ENCODE data around the gene GLG1.
"Not testable (repeated sequence)": the region's sequence is repeated elsewhere in the genome, so short reads cannot be mapped to it uniquely, and the experiment has no call there.

GLG1 gene

GRCh38 chr16:74420612-74421481 is 186.1 kb downstream of the GLG1 start, which contains the start of gene CLEC18B:
TSS of gene CLEC18B (minus strand) at chr16:74421478. CDS start at chr16:74421270, 208 bp downstream.
- WGBS, 2 experiments (ENCODE audit: insufficient coverage in 2 of 2) = 100% methylated on average over 2 of the region's 27 CpGs; no CpG with 5 or more reads in 1 of the 2 experiments
- not testable (repeated sequence) for H3K4me3 ChIP-seq (ENCODE audit: extremely low read depth, insufficient read depth, low read length, poor library complexity, severe bottlenecking); H3K36me3 ChIP-seq (ENCODE audit: control insufficient read depth, insufficient read depth, low read length); H3K4me1 ChIP-seq (ENCODE audit: control insufficient read depth, insufficient read depth, low read length, poor library complexity, severe bottlenecking); H3K9me3 ChIP-seq (ENCODE audit: control insufficient read depth, low read length); H3K27ac ChIP-seq (ENCODE audit: low read depth, low read length, severe bottlenecking)

- H3K36me3 ChIP-seq (ENCODE audit: control insufficient read depth, insufficient read depth, low read length); H3K4me3 ChIP-seq (ENCODE audit: extremely low read depth, insufficient read depth, low read length, poor library complexity, severe bottlenecking); H3K9me3 ChIP-seq (ENCODE audit: control insufficient read depth, low read length); H3K27ac ChIP-seq (ENCODE audit: low read depth, low read length, severe bottlenecking); H3K4me1 ChIP-seq (ENCODE audit: control insufficient read depth, insufficient read depth, low read length, poor library complexity, severe bottlenecking): not testable (repeated sequence)
- 87 to 100% methylated on average over 2 of the region's 14 CpGs for WGBS, 2 experiments (ENCODE audit: insufficient coverage in 2 of 2)
These were observed 187.1 kb downstream of the GLG1 start for GRCh38 chr16:74419811-74420210.

DNA sequence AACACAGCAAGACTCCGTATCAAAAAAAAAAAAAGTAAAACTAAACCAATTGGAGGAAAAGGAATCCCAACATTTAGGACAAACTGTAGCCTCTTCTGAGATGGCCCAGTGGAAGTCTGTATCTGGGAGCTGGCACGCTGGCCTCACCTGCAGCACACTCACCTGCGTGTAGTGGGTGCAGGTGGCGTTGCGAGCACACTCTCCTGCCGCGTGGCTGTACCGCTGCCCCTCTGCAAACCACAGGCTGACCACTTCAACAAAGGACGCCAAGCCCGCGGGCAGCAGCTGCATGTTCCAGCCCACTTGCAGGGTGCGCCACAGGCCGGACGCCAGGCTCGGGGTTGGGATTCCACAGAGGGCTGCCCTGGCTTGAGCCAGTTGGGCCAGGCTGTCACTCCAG is 189.0 kb downstream of the GLG1 start:
- 100% methylated on average over 2 of the region's 15 CpGs; no CpG with 5 or more reads in 1 of the 2 experiments for WGBS, 2 experiments (ENCODE audit: insufficient coverage in 2 of 2)

DNA sequence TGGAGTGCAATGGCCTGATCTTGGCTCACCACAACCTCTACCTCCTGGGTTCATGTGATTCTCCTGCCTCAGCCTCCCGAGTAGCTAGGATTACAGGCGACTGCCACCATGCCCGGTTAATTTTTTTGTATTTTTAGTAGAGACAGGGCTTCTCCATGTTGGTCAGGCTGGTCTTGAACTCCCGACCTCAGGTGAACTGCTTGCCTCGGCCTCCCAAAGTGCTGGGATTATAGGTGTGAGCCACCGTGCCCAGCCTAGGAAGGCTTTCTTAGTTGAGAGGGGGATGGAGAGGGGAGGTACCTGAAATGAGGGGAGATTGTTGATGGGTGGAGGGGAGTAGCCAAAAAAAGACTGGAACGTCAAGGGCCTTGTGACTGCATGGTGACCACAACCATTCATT is 193.0 kb downstream of the GLG1 start:
- WGBS, 2 experiments (ENCODE audit: insufficient coverage in 2 of 2) = 78 to 82% methylated on average over 5 to 7 of the region's 7 CpGs
- not testable (repeated sequence) for H3K36me3 ChIP-seq (ENCODE audit: control insufficient read depth, insufficient read depth, low read length); H3K27ac ChIP-seq (ENCODE audit: low read depth, low read length, severe bottlenecking); H3K4me1 ChIP-seq (ENCODE audit: control insufficient read depth, insufficient read depth, low read length, poor library complexity, severe bottlenecking); H3K4me3 ChIP-seq (ENCODE audit: extremely low read depth, insufficient read depth, low read length, poor library complexity, severe bottlenecking); H3K9me3 ChIP-seq (ENCODE audit: control insufficient read depth, low read length)

More for the DNA sequence above, 189.0 kb downstream of the GLG1 start:
- H3K27ac ChIP-seq (ENCODE audit: low read depth, low read length, severe bottlenecking); H3K36me3 ChIP-seq (ENCODE audit: control insufficient read depth, insufficient read depth, low read length); H3K4me1 ChIP-seq (ENCODE audit: control insufficient read depth, insufficient read depth, low read length, poor library complexity, severe bottlenecking); H3K9me3 ChIP-seq (ENCODE audit: control insufficient read depth, low read length); H3K4me3 ChIP-seq (ENCODE audit: extremely low read depth, insufficient read depth, low read length, poor library complexity, severe bottlenecking): not testable (repeated sequence)

DNA sequence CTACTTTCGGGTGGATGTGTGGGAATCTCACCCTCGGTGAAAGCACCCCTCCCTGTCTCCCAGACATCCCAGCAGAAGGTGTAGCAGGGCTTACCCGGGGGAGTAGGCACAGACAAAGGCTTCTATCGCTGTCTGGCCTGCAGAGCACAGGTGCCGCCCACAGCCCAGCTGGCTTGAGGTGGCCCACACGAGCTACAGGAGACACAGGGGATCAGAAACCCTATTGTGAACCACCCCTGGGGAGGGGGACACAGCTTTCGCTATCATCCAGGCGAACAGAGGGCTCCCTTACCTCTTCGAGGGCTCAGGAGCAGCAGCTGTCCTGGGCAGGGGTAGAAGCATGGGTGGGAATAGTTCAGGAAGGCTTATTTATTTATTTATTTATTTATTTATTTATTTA is 193.4 kb downstream of the GLG1 start:
- WGBS, 2 experiments (ENCODE audit: insufficient coverage in 2 of 2) = 91 to 92% methylated on average over 4 of the region's 9 CpGs
- not testable (repeated sequence) for H3K9me3 ChIP-seq (ENCODE audit: control insufficient read depth, low read length)

DNA sequence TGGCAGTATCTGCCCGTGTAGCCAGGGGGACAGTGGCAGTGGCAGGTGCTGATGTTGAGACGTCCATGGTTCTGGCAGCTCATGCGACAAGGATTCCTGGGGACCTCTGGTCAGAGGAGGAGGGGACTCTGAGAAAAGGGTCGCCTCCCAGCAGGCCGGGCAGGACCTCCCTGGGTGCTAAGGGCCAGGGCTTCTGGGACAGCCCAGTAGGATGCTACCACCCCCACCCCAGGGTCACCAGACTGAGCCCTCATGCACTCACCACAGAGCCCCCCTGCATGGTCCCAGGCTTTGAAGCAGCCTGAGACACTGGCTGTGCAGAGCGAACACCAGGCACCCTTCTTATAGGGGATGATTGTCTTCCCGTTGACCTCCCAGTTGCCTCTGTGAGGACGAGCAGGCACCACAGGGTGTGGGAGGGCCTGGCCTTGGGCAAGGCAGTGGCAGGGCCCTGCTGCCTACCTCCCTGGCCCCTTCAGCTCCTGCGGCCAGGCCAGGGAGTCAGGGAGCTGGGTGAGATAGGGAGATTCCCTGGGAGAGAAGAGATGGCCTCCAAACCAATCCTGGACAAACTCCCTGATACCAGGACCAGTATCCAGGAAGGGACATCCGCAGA is 194.0 kb downstream of the GLG1 start:
- H3K9me3 ChIP-seq (ENCODE audit: control insufficient read depth, low read length); H3K36me3 ChIP-seq (ENCODE audit: control insufficient read depth, insufficient read depth, low read length); H3K4me1 ChIP-seq (ENCODE audit: control insufficient read depth, insufficient read depth, low read length, poor library complexity, severe bottlenecking); H3K4me3 ChIP-seq (ENCODE audit: extremely low read depth, insufficient read depth, low read length, poor library complexity, severe bottlenecking); H3K27ac ChIP-seq (ENCODE audit: low read depth, low read length, severe bottlenecking): not testable (repeated sequence)
- 82 to 95% methylated on average over 4 to 6 of the region's 10 CpGs for WGBS, 2 experiments (ENCODE audit: insufficient coverage in 2 of 2)

More for the DNA sequence above, 193.4 kb downstream of the GLG1 start:
- not testable (repeated sequence) for H3K4me3 ChIP-seq (ENCODE audit: extremely low read depth, insufficient read depth, low read length, poor library complexity, severe bottlenecking); H3K27ac ChIP-seq (ENCODE audit: low read depth, low read length, severe bottlenecking); H3K36me3 ChIP-seq (ENCODE audit: control insufficient read depth, insufficient read depth, low read length); H3K4me1 ChIP-seq (ENCODE audit: control insufficient read depth, insufficient read depth, low read length, poor library complexity, severe bottlenecking)

DNA sequence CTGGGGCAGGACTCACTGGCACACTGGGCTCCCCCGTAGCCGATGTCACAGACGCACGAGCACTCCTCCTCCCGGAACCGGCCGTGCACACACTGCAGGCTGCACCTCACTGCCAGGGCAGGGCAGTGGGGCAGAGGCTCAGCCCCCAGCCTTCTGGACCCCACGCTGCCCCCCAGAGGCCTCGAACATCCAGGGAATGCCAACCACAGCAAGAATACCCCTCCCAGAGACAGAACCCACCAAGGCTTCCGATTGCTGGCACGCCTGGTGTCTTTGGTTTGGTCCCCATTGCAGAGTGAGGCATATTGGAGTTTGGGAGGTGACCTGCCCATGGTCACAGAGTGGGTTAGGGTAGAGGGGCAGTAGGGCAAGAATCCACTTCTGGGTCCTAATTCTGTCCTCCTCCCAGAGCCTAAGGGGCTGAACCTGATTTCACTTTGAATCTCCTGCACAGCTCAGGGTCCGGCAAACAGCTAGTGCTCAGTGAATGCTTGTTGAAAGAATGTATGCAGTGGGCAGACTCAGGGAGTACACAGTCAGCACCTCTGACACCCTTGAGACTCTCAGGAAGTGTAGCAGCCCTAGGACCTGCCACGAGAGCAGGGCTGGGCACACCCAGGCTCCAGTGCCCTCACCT is 194.7 kb downstream of the GLG1 start:
- not testable (repeated sequence) for H3K27ac ChIP-seq (ENCODE audit: low read depth, low read length, severe bottlenecking); H3K4me3 ChIP-seq (ENCODE audit: extremely low read depth, insufficient read depth, low read length, poor library complexity, severe bottlenecking); H3K9me3 ChIP-seq (ENCODE audit: control insufficient read depth, low read length); H3K4me1 ChIP-seq (ENCODE audit: control insufficient read depth, insufficient read depth, low read length, poor library complexity, severe bottlenecking); H3K36me3 ChIP-seq (ENCODE audit: control insufficient read depth, insufficient read depth, low read length)
- no CpG with 5 or more reads among the region's 13 CpGs for WGBS, 2 experiments (ENCODE audit: insufficient coverage in 2 of 2)

- H3K4me1 ChIP-seq (ENCODE audit: control insufficient read depth, insufficient read depth, low read length, poor library complexity, severe bottlenecking) = not testable (repeated sequence)
- WGBS, 2 experiments (ENCODE audit: insufficient coverage in 2 of 2) = 100% methylated on average over 2 of the region's 9 CpGs; no CpG with 5 or more reads in 1 of the 2 experiments
These were observed 195.9 kb downstream of the GLG1 start for GRCh38 chr16:74410981-74411380.

DNA sequence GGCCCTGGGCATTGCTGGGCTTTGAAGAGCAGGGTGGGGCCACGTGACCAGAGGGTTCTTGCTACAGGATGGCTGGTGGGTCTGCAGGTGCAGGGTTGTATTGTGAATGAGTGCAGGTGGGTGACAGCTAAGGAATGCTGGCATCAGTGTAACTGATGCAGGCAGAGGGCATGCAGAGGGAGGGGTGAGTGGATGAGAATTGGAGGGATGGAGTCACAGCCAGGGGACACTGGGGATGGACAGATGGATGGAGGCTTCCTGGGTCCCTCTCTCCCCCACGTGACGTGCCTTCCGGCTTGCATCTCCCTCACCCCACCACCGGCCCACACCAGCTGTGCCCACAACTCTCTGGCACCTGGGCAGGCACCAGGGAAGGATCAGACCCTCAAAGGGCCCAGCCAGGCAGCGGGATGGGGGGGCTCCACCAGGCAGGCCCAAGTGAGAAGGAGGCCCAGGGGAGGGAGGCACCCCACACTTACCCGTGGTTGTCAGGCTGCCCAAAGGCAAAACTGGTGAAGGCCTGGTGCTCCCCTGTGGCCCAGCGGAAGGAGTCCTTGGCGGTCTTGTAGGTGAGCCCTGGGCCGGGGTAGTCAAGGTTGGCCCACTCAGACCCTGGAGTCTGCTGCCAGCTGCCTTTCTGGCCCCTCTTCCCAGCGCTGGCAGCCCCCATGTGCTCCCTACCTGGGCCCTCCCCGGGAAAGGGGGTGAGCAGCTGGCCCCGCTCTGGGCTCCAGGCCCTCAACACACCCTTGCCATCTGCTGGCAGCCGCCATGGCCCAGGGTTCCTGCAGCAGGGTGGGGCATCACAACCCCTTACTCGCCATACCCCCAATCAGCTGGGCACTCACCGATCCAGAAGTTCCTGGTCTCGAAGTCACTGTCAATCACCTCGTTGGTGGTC is 196.6 kb downstream of the GLG1 start:
- H3K4me3 ChIP-seq (ENCODE audit: extremely low read depth, insufficient read depth, low read length, poor library complexity, severe bottlenecking); H3K27ac ChIP-seq (ENCODE audit: low read depth, low read length, severe bottlenecking); H3K4me1 ChIP-seq (ENCODE audit: control insufficient read depth, insufficient read depth, low read length, poor library complexity, severe bottlenecking); H3K36me3 ChIP-seq (ENCODE audit: control insufficient read depth, insufficient read depth, low read length); H3K9me3 ChIP-seq (ENCODE audit: control insufficient read depth, low read length): not testable (repeated sequence)
- WGBS, 2 experiments (ENCODE audit: insufficient coverage in 2 of 2) = 83 to 100% methylated on average over 1 to 3 of the region's 18 CpGs

More at GRCh38 chr16:74410981-74411380, 195.9 kb downstream of the GLG1 start:
- not testable (repeated sequence) for H3K4me3 ChIP-seq (ENCODE audit: extremely low read depth, insufficient read depth, low read length, poor library complexity, severe bottlenecking); H3K27ac ChIP-seq (ENCODE audit: low read depth, low read length, severe bottlenecking); H3K36me3 ChIP-seq (ENCODE audit: control insufficient read depth, insufficient read depth, low read length); H3K9me3 ChIP-seq (ENCODE audit: control insufficient read depth, low read length)

Data from mesodermal cell (in vitro differentiated cells).